ENCODE measurements around the gene CHAD.

- TF ChIP-seq CTCF (conservative IDR thresholded peaks at IDR 0.05; ENCODE audit: low read length) (no peak), EZH2phosphoT487 (IDR thresholded peaks at IDR 0.05; ENCODE audit: borderline replicate concordance, low read depth, low read length) (no peak)
Observed at GRCh38 chr17:50502301-50502990, 33.8 kb upstream of the CHAD start.
